H1 (cell line): Measurements from ENCODE around the gene BSG. TPM values are rescaled to one million over a fixed set of nuclear protein-coding genes. Genes with fewer than 3 reads are reported as not detected.

ENCODE experiments used
- CTCF ChIA-PET: fragments of 300-600 bp; sonication (Branson Sonifier 250); formaldehyde crosslinking; loops from one replicate; lab custom pipeline; 2021; ENCODE audit not compliant: partially characterized antibody; lab: Charles Lee
- POLR2A ChIA-PET: fragments of 300-600 bp; sonication (Branson Sonifier 250); formaldehyde crosslinking; loops from one replicate; lab custom pipeline; 2021; ENCODE audit warnings: inconsistent platforms; ENCODE audit not compliant: partially characterized antibody; lab: Charles Lee
- DNase-seq, 2 experiments: peaks; one replicate each; pipeline versions ENCODE4 v3.0.0 to v3.0.0-alpha.2; 2010 to 2022; ENCODE audit warnings: low spot score in 2 of 2, low read depth in 1 of 2, mixed read lengths in 1 of 2
- FAIRE-seq: peaks from 2 replicates; lab custom pipeline; 2011; peaks lifted over from hg19 to GRCh38; lab: Jason Lieb, UNC
- H2AFZ ChIP-seq: 2 replicates; pipeline ENCODE4 v1.8.1; 2012; ENCODE audit warnings: low read length, inconsistent platforms
- H2AK5ac ChIP-seq: 2 replicates; pipeline ENCODE4 v1.6.1; 2013; ENCODE audit warnings: low read depth, low read length
- H2BK120ac ChIP-seq: replicated peaks from 2 replicates; pipeline ENCODE3; 2013; ENCODE audit warnings: low read depth, low read length, inconsistent platforms
- H2BK12ac ChIP-seq: 2 replicates; pipeline ENCODE4 v1.6.1; 2013; ENCODE audit warnings: low read depth, low read length
- H2BK15ac ChIP-seq: 2 replicates; pipeline ENCODE4 v1.6.1; 2013; ENCODE audit warnings: low read length
- H2BK20ac ChIP-seq: 2 replicates; pipeline ENCODE4 v1.6.1; 2013; ENCODE audit warnings: low read length
- H2BK5ac ChIP-seq: 2 replicates; pipeline ENCODE4 v1.6.1; 2013; ENCODE audit warnings: low read depth, low read length
- H3K14ac ChIP-seq: 2 replicates; pipeline ENCODE4 v1.6.1; 2013; ENCODE audit warnings: inconsistent platforms; ENCODE audit not compliant: insufficient read length
- H3K18ac ChIP-seq: 2 replicates; pipeline ENCODE4 v1.6.1; 2013; ENCODE audit warnings: low read length; ENCODE audit errors: extremely low read depth
- H3K23ac ChIP-seq: 2 replicates; pipeline ENCODE4 v1.6.1; 2013; ENCODE audit warnings: inconsistent platforms; ENCODE audit not compliant: insufficient read length
- H3K23me2 ChIP-seq: 2 replicates; pipeline ENCODE4 v1.6.1; 2013; ENCODE audit warnings: low read depth, low read length
- H3K27ac ChIP-seq: 2 replicates; pipeline ENCODE4 v1.6.1; 2011; ENCODE audit warnings: low read depth, low read length, inconsistent platforms
- H3K27me3 ChIP-seq, 4 experiments: replicated peaks in 1 of 4; 1 replicate in 1 of 4; 2 replicates in 3 of 4; pipeline versions ENCODE4 v1.6.1 to v1.8.1; 2011 to 2013; ENCODE audit warnings: low read length in 3 of 4, mild to moderate bottlenecking in 3 of 4, inconsistent platforms in 2 of 4, mixed read lengths in 2 of 4, moderate library complexity in 1 of 4; ENCODE audit not compliant: control insufficient read depth in 3 of 4, insufficient read depth in 3 of 4; ENCODE audit errors: extremely low read depth in 1 of 4
- H3K36me3 ChIP-seq, 4 experiments: 2 replicates each; pipeline versions ENCODE4 v1.6.1 to v1.8.1; 2011 to 2013; ENCODE audit warnings: mild to moderate bottlenecking in 4 of 4, low read length in 3 of 4, moderate library complexity in 2 of 4, control low read depth in 1 of 4, inconsistent platforms in 1 of 4; ENCODE audit not compliant: insufficient read depth in 4 of 4, control insufficient read depth in 2 of 4
- H3K4ac ChIP-seq: replicated peaks from 2 replicates; pipeline ENCODE3; 2013; ENCODE audit warnings: low read length, low read depth, mixed read lengths, inconsistent platforms; ENCODE audit not compliant: insufficient read length
- H3K4me1 ChIP-seq, 4 experiments: replicated peaks in 1 of 4; 1 replicate in 1 of 4; 2 replicates in 3 of 4; pipeline versions ENCODE4 v1.6.1 to v1.8.1; 2011 to 2013; ENCODE audit warnings: low read length in 3 of 4, inconsistent platforms in 2 of 4, mixed read lengths in 1 of 4; ENCODE audit not compliant: insufficient read depth in 4 of 4, control insufficient read depth in 3 of 4
- H3K4me2 ChIP-seq, 2 experiments: 2 replicates each; pipeline versions ENCODE4 v1.6.1 to v1.8.1; 2011 to 2013; ENCODE audit warnings: low read depth in 2 of 2, low read length in 2 of 2, control low read depth in 1 of 2, inconsistent platforms in 1 of 2, mild to moderate bottlenecking in 1 of 2; ENCODE audit not compliant: insufficient read depth in 1 of 2
- H3K4me3 ChIP-seq, 4 experiments: fragments of 200-600, 300-600 bp in 1 of 4; sonication (generic), shearing (Covaris generic), sonication (Bioruptor Twin) in 1 of 4; 2 replicates each; pipeline versions ENCODE4 v1.5.1 to v1.8.1; 2011 to 2016; ENCODE audit warnings: low read length in 4 of 4, low read depth in 3 of 4, control low read depth in 2 of 4, inconsistent platforms in 2 of 4, mild to moderate bottlenecking in 2 of 4, mixed read lengths in 1 of 4, moderate library complexity in 1 of 4; ENCODE audit not compliant: insufficient read depth in 2 of 4; ENCODE audit errors: extremely low read depth in 1 of 4
- H3K56ac ChIP-seq: replicated peaks from 2 replicates; pipeline ENCODE3; 2013; ENCODE audit warnings: low read depth, mild to moderate bottlenecking, mixed read lengths, low read length, inconsistent platforms; ENCODE audit not compliant: insufficient read length
- H3K79me1 ChIP-seq: 2 replicates; pipeline ENCODE4 v1.6.1; 2013; ENCODE audit warnings: low read depth, low read length, control low read depth
- H3K79me2 ChIP-seq, 2 experiments: 2 replicates each; pipeline versions ENCODE4 v1.6.1 to v1.8.1; 2012 to 2013; ENCODE audit warnings: low read length in 2 of 2, mild to moderate bottlenecking in 2 of 2, inconsistent platforms in 1 of 2; ENCODE audit not compliant: insufficient read depth in 2 of 2, control insufficient read depth in 1 of 2
- H3K9ac ChIP-seq, 4 experiments: replicated peaks in 1 of 4; 1 replicate in 1 of 4; 2 replicates in 3 of 4; pipeline versions ENCODE4 v1.6.1 to v1.8.1; 2011 to 2013; ENCODE audit warnings: low read depth in 3 of 4, low read length in 3 of 4, control low read depth in 2 of 4, mild to moderate bottlenecking in 2 of 4, moderate library complexity in 2 of 4, inconsistent platforms in 1 of 4; ENCODE audit errors: extremely low read depth in 1 of 4
- H3K9me3 ChIP-seq, 2 experiments: 2 replicates each; pipeline versions ENCODE4 v1.6.1 to v1.8.1; 2012 to 2013; ENCODE audit warnings: mild to moderate bottlenecking in 2 of 2, moderate library complexity in 2 of 2, control low read depth in 1 of 2, inconsistent platforms in 1 of 2, low read depth in 1 of 2, low read length in 1 of 2, mixed read lengths in 1 of 2; ENCODE audit not compliant: insufficient read depth in 2 of 2
- H4K20me1 ChIP-seq, 2 experiments: replicated peaks in 1 of 2; 2 replicates each; pipeline versions ENCODE3 to v1.8.1; 2011 to 2013; ENCODE audit warnings: inconsistent platforms in 2 of 2, low read length in 2 of 2, mild to moderate bottlenecking in 1 of 2; ENCODE audit not compliant: insufficient read depth in 2 of 2, control insufficient read depth in 1 of 2
- H4K5ac ChIP-seq: 2 replicates; pipeline ENCODE4 v1.6.1; 2013; ENCODE audit warnings: low read length, low read depth, mixed read lengths, inconsistent platforms; ENCODE audit not compliant: insufficient read length
- H4K8ac ChIP-seq: 2 replicates; pipeline ENCODE4 v1.8.0; 2013; ENCODE audit warnings: mild to moderate bottlenecking, moderate library complexity, low read length, inconsistent platforms; ENCODE audit not compliant: insufficient read depth; ENCODE audit errors: extremely low read depth
- H4K91ac ChIP-seq: replicated peaks from 2 replicates; pipeline ENCODE3; 2013; ENCODE audit warnings: low read length, mixed read lengths, inconsistent platforms; ENCODE audit not compliant: insufficient read length
- POLR2A ChIP-seq, 2 experiments: IDR thresholded peaks; 1 replicate in 1 of 2; 2 replicates in 1 of 2; pipeline ENCODE4 v1.6.1; 2011; ENCODE audit warnings: low read depth in 2 of 2, low read length in 2 of 2, mild to moderate bottlenecking in 2 of 2; ENCODE audit errors: control extremely low read depth in 1 of 2
- SIRT6 ChIP-seq: IDR thresholded peaks from one replicate; pipeline ENCODE4 v1.7.1; 2012; ENCODE audit warnings: low read length, inconsistent platforms
- WGBS, 2 experiments: shearing (Covaris generic) in 1 of 2; methylation state at CpG; one replicate each; pipeline versions ENCODE4 v1.1.6 to v1.1.7; 2013 to 2015; ENCODE audit warnings: low lambda C conversion rate in 2 of 2, mixed read lengths in 2 of 2, inconsistent platforms in 1 of 2, low coverage in 1 of 2, missing lambda C conversion rate in 1 of 2; ENCODE audit not compliant: insufficient replicate concordance in 2 of 2, insufficient coverage in 1 of 2, insufficient read length in 1 of 2; ENCODE audit errors: extremely low coverage in 1 of 2, missing lambda C conversion rate in 1 of 2; 5-methylcytosine and 5-hydroxymethylcytosine counted together
- polyA plus RNA-seq, 7 experiments: library from polyadenylated mRNA; depleted of rRNA in 3 of 7; stranded (reverse) in 5 of 7; unstranded in 2 of 7; fragments of >200 nt in 5 of 7; fragments of 200-250 nt in 2 of 7; gene quantifications; 1 replicate in 5 of 7; 2 replicates in 1 of 7; 4 replicates in 1 of 7; pipeline versions ENCODE4 v1.2.1 to v1.2.3, GENCODE V29; 2011 to 2013; ENCODE audit warnings: missing spikeins in 2 of 7, mixed read lengths in 2 of 7
- total RNA-seq: library from RNA; stranded (reverse); fragmentation: NEBNext Ultra II Directional; extraction: Animal tissue kit (Norgen Biotek cat#: 25700); gene quantifications from 2 replicates; pipeline ENCODE4 v1.2.1, GENCODE V29; 2021

BSG gene
- total and polyA plus RNA-seq, 2 of the 8 experiments (the other 6 are each of a cell fraction or from before 2014, with no cell fraction given), result 726 to 1,055 TPM

- peaks cover 0 to 20% (median 11%) of the 10 kb centered on the region in 4 experiments; a peak in 5 of 7 replicates for H3K4me1 ChIP-seq
- H4K5ac ChIP-seq, result no peak overlapping the region
- no peak overlapping the region for H2BK120ac ChIP-seq
- CTCF ChIA-PET, result interaction anchor here (0.6 to 4.7 kb wide), 7 partner anchors 10 to 95 kb away, joined by 3 to 51 read pairs (median 4); no protein-coding TSS in a partner anchor
- H3K23ac ChIP-seq, result no peak overlapping the region
- no peak overlapping the region for H4K91ac ChIP-seq
- H3K56ac ChIP-seq, result no peak overlapping the region
- H3K18ac ChIP-seq, result no peak overlapping the region
- no peak overlapping the region for H3K9ac ChIP-seq
- no peak overlapping the region; a peak in 2 of 8 replicates for H3K4me3 ChIP-seq
- peaks cover 31 to 39% of the 10 kb centered on the region in 2 experiments for H4K20me1 ChIP-seq
- H3K23me2 ChIP-seq, result peaks cover 11% of the 10 kb centered on the region; the same call in 1 of the 2 replicates
- H3K4me2 ChIP-seq, result peak overlapping the region; percentile 59 to 99; a peak in 2 of 4 replicates
- H3K9me3 ChIP-seq, result no peaks in the 10 kb centered on the region
- no peak overlapping the region for H2BK12ac ChIP-seq
- TF ChIP-seq POLR2A (IDR thresholded peaks at IDR 0.05; ENCODE audit: control extremely low read depth in 1 of 2, low read depth in 2 of 2, low read length in 2 of 2), result 0 out of 3 replicates have a peak, but pooled peaks of 1 of the 2 experiments have one; percentile 14
- no peak for TF ChIP-seq SIRT6
- TF ChIP-seq, all 59 proteins: peak for 1
- peaks cover 4 to 30% (median 12%) of the 10 kb centered on the region in 4 experiments; a peak in 6 of 8 replicates for H3K36me3 ChIP-seq
- H3K27ac ChIP-seq, result no peak overlapping the region
- DNase-seq (no peak), FAIRE-seq (no peak)
- no peak overlapping the region for H2BK15ac ChIP-seq
- H3K4ac ChIP-seq, result no peak overlapping the region
- no peak overlapping the region for H2AFZ ChIP-seq
- H3K27me3 ChIP-seq, result no peaks in the 10 kb centered on the region
- H2BK20ac ChIP-seq, result no peak overlapping the region
- no peak overlapping the region for H2AK5ac ChIP-seq
- WGBS, 2 experiments, result 88% methylated on average over 32 of the region's 38 CpGs; no CpG with 5 or more reads in 1 of the 2 experiments
- peaks cover 11% of the 10 kb centered on the region for H3K79me1 ChIP-seq
- POLR2A ChIA-PET, result interaction anchor here (0.6 to 4.8 kb wide), 15 partner anchors 10 to 371 kb away, joined by 3 to 78 read pairs (median 5); partner anchors contain the start of genes CDC34 and GZMM
- peak overlapping the region; percentile 44; the same call in 1 of the 2 replicates for H2BK5ac ChIP-seq
- peaks cover 53 to 82% of the 10 kb centered on the region in 2 experiments for H3K79me2 ChIP-seq
- no peak overlapping the region; the same call in 1 of the 2 replicates for H4K8ac ChIP-seq
- no peak overlapping the region for H3K14ac ChIP-seq
Observed at GRCh38 chr19:575527-576506, 3.4 kb downstream of the BSG start.
